Small intestine (tissue), 7 donors: ENCODE results near the gene GKN2. TPM values are rescaled to one million over a fixed set of nuclear protein-coding genes. Genes with fewer than 3 reads are reported as not detected.

ENCODE experiments used
- DNase-seq, 2 donors: peaks; one replicate each; pipeline versions ENCODE4 v3.0.0 to v3.0.0-alpha.2; 2013
- FAIRE-seq: peaks from 2 replicates; lab custom pipeline; 2012; peaks lifted over from hg19 to GRCh38; lab: Jason Lieb, UNC
- H3K27ac ChIP-seq, 3 donors: one replicate each; pipeline ENCODE4 v1.5.1; 2013; ENCODE audit warnings: low read length in 2 of 3, mild to moderate bottlenecking in 2 of 3, control low read depth in 1 of 3, inconsistent platforms in 1 of 3, low read depth in 1 of 3, moderate library complexity in 1 of 3
- H3K27me3 ChIP-seq, 3 donors: one replicate each; pipeline ENCODE4 v1.6.1; 2013; ENCODE audit warnings: low read length in 3 of 3, inconsistent platforms in 1 of 3; ENCODE audit not compliant: control insufficient read depth in 3 of 3, insufficient read depth in 3 of 3
- H3K36me3 ChIP-seq, 3 donors: one replicate each; pipeline ENCODE4 v1.6.1; 2013; ENCODE audit warnings: low read length in 3 of 3, inconsistent platforms in 1 of 3, low read depth in 1 of 3, mild to moderate bottlenecking in 1 of 3, moderate library complexity in 1 of 3; ENCODE audit not compliant: control insufficient read depth in 3 of 3, insufficient read depth in 2 of 3
- H3K4me1 ChIP-seq, 3 donors: one replicate each; pipeline ENCODE4 v1.6.1; 2013; ENCODE audit warnings: low read length in 2 of 3, inconsistent platforms in 1 of 3, low read depth in 1 of 3, mild to moderate bottlenecking in 1 of 3, moderate library complexity in 1 of 3; ENCODE audit not compliant: control insufficient read depth in 3 of 3, insufficient read depth in 2 of 3
- H3K4me3 ChIP-seq, 3 donors: one replicate each; pipeline ENCODE4 v1.5.1; 2013; ENCODE audit warnings: low read length in 3 of 3, control low read depth in 1 of 3, inconsistent platforms in 1 of 3, low read depth in 1 of 3, mild to moderate bottlenecking in 1 of 3, moderate library complexity in 1 of 3
- H3K9me3 ChIP-seq, 2 donors: one replicate each; pipeline ENCODE4 v1.6.1; 2013; ENCODE audit warnings: low read depth in 1 of 2, low read length in 1 of 2; ENCODE audit not compliant: control insufficient read depth in 2 of 2, insufficient read depth in 1 of 2
- WGBS, 3 donors: extraction: QIAGEN DNeasy Blood & Tissue Kit; methylation state at CpG; one replicate each; pipeline ENCODE4 v1.1.7; 2013; 5-methylcytosine and 5-hydroxymethylcytosine counted together
- polyA plus RNA-seq, 4 donors: library from polyadenylated mRNA; stranded (reverse) in 3 of 4; unstranded in 1 of 4; fragments of 200-250 nt in 3 of 4; fragments of 120-200 nt in 1 of 4; gene quantifications; one replicate each; pipeline versions ENCODE4 v1.2.1 to v1.2.3, GENCODE V29; 2013
- donor health status: healthy with polysubstance abuse.
- donor health status: control.
- donor health status: control.
- donor health status: Bipolar disorder and iron deficiency.
- donor health status: healthy.

The GKN2 gene
- polyA plus RNA-seq, 4 donors: 0.30 TPM; not detected in 3

DNA sequence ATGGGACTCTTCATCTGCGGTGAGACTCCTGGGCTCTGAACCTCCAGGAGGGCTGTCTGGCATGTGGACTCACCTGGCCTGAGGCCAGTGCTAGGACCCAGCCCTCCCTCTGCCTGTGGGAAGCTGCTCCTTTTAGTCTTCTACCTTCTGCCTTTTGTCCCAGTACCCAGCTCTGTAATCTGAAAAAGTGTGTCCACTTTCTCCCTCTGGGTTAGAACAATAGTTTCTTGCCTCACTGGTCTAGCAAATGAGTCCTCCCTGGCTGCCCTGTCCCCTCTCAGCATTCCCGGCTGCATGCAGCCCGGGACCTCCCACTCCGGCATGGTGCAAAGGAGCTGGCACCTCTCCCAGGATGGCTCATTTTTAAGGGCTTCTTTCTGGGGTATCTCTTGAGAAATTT lies 25.9 kb downstream of the GKN2 start:
- H3K4me3 ChIP-seq: no peak overlapping the region
- WGBS, 3 donors: 51 to 71% (median 59%) methylated on average over 4 of the region's 4 CpGs
- H3K36me3 ChIP-seq: no peaks in the 10 kb centered on the region
- H3K27me3 ChIP-seq: no peaks in the 10 kb centered on the region
- H3K4me1 ChIP-seq: no peaks in the 10 kb centered on the region
- no peaks in the 10 kb centered on the region for H3K9me3 ChIP-seq
- FAIRE-seq: no peak
- DNase-seq: no peak
- no peak overlapping the region for H3K27ac ChIP-seq

GRCh38 chr2:68925295-68925896 lies 27.3 kb downstream of the GKN2 start:
- H3K4me1 ChIP-seq: no peaks in the 10 kb centered on the region
- DNase-seq (peak; percentile 42 to 61), FAIRE-seq (no peak)
- H3K27ac ChIP-seq: no peak overlapping the region
- H3K9me3 ChIP-seq: no peaks in the 10 kb centered on the region
- H3K36me3 ChIP-seq: no peaks in the 10 kb centered on the region
- no peak overlapping the region for H3K4me3 ChIP-seq
- WGBS, 3 donors: 37 to 44% (median 41%) methylated on average over 9 of the region's 9 CpGs
- no peaks in the 10 kb centered on the region for H3K27me3 ChIP-seq

DNA sequence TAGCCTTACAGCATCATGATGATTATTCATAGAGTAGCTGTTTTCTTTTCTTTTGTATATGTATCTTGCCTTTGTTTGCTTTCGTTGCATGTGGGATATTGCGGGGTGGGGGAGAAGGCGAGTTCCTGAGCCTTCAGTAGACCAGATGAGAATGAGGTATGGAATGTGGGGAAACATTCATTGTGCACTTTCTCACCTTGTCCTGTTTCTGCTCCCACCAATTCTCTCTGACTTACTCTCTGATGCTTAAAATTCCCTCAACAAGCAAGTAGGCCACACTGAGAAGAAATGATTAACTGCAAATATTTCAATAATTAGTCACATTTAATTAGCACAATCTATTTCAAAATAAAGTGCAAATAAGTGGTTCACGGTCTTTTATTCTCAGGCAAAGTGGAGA lies 31.0 kb downstream of the GKN2 start:
- FAIRE-seq (no peak), DNase-seq (no peak)
- no peaks in the 10 kb centered on the region for H3K36me3 ChIP-seq
- H3K9me3 ChIP-seq: no peaks in the 10 kb centered on the region
- H3K4me1 ChIP-seq: no peaks in the 10 kb centered on the region
- H3K4me3 ChIP-seq: no peak overlapping the region
- WGBS, 3 donors: 83 to 91% (median 85%) methylated on average over 4 of the region's 4 CpGs
- no peak overlapping the region for H3K27ac ChIP-seq
- H3K27me3 ChIP-seq: no peaks in the 10 kb centered on the region

DNA sequence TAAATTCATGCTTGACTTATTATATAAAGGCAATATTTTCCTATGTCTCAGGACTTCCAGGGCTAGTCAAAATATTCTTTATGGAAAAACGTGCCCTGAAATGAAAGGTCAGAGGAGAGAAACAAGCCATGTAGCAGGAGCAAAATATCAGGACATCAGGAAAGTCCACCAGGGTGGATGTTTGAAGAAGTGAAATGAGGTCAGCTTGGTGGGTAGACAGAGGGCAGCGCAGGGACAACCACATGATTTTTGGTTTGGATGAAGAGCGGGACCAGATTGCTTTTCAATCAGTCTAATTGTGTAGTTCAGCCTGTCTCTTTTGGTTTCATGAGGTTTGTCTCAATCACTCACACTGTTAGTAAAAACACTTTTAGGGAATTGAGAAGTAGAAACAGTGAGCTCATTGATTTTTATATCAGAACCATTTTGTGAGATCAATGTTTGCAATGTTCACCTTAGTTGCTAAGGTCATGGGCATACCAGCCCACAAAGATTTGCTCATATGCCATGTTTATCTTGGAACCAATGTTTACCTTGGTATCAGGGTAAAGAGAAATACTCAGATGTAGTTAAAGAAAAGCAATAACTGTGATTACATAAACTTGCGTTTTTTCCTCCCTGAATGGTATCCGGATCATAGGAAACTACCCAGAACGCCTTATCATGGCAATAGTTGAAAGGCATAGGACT lies 32.1 kb downstream of the GKN2 start:
- no peaks in the 10 kb centered on the region for H3K27me3 ChIP-seq
- H3K27ac ChIP-seq: no peak overlapping the region
- FAIRE-seq (no peak), DNase-seq (no peak)
- H3K9me3 ChIP-seq: no peaks in the 10 kb centered on the region
- 64 to 75% (median 67%) methylated on average over 6 of the region's 6 CpGs for WGBS, 3 donors
- H3K36me3 ChIP-seq: no peaks in the 10 kb centered on the region
- no peaks in the 10 kb centered on the region for H3K4me1 ChIP-seq
- no peak overlapping the region for H3K4me3 ChIP-seq

- DNase-seq (no peak), FAIRE-seq (no peak)
- H3K9me3 ChIP-seq: no peaks in the 10 kb centered on the region
- 86 to 92% (median 92%) methylated on average over 7 of the region's 7 CpGs for WGBS, 3 donors
- no peak overlapping the region for H3K4me3 ChIP-seq
- no peaks in the 10 kb centered on the region for H3K27me3 ChIP-seq
- H3K36me3 ChIP-seq: no peaks in the 10 kb centered on the region
- no peak overlapping the region for H3K27ac ChIP-seq
- H3K4me1 ChIP-seq: no peaks in the 10 kb centered on the region
Measured at GRCh38 chr2:68918497-68918896, 34.2 kb downstream of the GKN2 start.

- DNase-seq: no peak
- Histone ChIP-seq H3K27ac (no peak overlapping the region), H3K4me1 (no peaks in the 10 kb centered on the region), H3K27me3 (no peaks in the 10 kb centered on the region), H3K4me3 (no peak overlapping the region), H3K36me3 (no peaks in the 10 kb centered on the region), H3K9me3 (no peaks in the 10 kb centered on the region)
- no peak for FAIRE-seq
- WGBS, 3 donors: 50 to 76% (median 61%) methylated on average over 3 of the region's 3 CpGs
Measured at GRCh38 chr2:68917034-68917718, 35.5 kb downstream of the GKN2 start.

- Histone ChIP-seq H3K4me1 (no peaks in the 10 kb centered on the region), H3K9me3 (no peaks in the 10 kb centered on the region), H3K27me3 (no peaks in the 10 kb centered on the region), H3K4me3 (no peak overlapping the region), H3K36me3 (no peaks in the 10 kb centered on the region), H3K27ac (no peak overlapping the region)
- FAIRE-seq: no peak
- DNase-seq: no peak
- WGBS, 3 donors: 57 to 83% (median 61%) methylated on average over 1 of the region's 1 CpG
Measured at GRCh38 chr2:68916226-68916625, 36.5 kb downstream of the GKN2 start.

- Histone ChIP-seq H3K4me3 (no peak overlapping the region), H3K27me3 (no peaks in the 10 kb centered on the region), H3K36me3 (no peaks in the 10 kb centered on the region), H3K27ac (no peak overlapping the region), H3K4me1 (no peaks in the 10 kb centered on the region), H3K9me3 (no peaks in the 10 kb centered on the region)
- FAIRE-seq: no peak
- DNase-seq: no peak
- WGBS, 3 donors: 89 to 100% (median 96%) methylated on average over 4 of the region's 4 CpGs
Measured at GRCh38 chr2:68915393-68915792, 37.3 kb downstream of the GKN2 start.
